ENCODE data around the gene NOMO2.
"Not testable (repeated sequence)": the region's sequence is repeated elsewhere in the genome, so short reads cannot be mapped to it uniquely, and the experiment has no call there.

Gene NOMO2

GRCh38 chr16:18573887-18574286 is 12.0 kb upstream of the NOMO2 start:
- not testable (repeated sequence) for DNase-seq

DNA sequence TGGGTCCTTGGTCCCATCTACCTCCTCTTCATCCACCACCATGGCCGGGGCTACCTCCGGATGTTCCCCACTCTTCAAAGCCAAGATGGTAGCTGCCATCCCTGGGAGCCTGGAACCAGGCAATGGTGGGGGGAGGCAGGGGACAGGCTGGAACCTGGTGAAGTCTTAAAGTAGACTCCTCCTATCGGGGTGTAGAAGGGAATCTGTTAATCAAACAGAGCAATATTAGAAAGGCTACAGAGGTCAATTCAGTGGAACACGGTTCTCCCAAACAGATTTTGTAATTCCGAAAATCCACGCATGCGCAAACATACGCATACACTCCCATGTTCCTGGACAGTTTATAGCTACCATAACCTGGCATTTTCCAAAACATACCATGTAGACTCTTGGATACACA is 11.1 kb upstream of the NOMO2 start:
- not testable (repeated sequence) for DNase-seq

GRCh38 chr16:18571307-18571850 is 9.5 kb upstream of the NOMO2 start:
- not testable (repeated sequence) for DNase-seq

GRCh38 chr16:18570529-18571306 is 8.8 kb upstream of the NOMO2 start:
- not testable (repeated sequence) for DNase-seq

DNA sequence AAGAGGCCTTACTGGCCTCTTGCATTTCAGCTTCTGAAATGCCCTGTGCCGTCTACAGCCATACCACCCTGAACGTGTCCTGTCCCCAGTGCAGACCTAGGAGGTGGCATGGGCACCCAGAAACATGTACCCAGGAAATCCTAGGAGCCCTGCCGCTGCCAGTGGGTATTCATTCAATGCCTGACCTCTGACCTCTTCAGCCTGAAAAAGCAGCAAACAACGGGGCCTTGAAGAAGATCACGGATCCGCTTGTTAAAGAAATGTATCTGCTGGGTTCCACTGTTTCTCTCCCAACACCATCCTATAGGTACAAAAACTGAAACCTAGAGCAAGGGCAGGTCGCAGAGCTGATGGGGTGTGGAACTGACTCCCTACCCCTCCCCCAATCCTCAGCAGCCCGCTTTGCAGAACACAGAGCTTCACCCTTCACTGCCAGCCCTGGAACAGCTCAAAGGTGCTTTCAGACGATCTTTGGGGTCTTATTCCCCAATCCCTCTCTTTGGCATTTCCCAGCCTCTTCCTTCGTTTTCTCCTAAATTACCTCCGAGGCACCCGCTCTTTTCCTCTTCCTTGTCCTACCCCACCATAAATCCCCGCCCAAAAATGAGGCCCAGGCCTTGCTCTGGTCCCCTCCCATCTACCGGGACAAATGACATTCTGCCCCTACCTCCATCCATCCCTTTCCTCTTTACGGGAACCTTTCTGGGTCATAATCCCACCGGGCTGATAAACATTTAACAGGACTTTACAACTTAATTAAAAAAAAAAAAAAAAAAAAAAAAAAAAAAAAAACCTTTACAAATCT is 1.3 kb downstream of the NOMO2 start:
- DNase-seq: not testable (repeated sequence)

- DNase-seq: not testable (repeated sequence)
These were observed 8.2 kb downstream of the NOMO2 start for GRCh38 chr16:18553671-18554070.

DNA sequence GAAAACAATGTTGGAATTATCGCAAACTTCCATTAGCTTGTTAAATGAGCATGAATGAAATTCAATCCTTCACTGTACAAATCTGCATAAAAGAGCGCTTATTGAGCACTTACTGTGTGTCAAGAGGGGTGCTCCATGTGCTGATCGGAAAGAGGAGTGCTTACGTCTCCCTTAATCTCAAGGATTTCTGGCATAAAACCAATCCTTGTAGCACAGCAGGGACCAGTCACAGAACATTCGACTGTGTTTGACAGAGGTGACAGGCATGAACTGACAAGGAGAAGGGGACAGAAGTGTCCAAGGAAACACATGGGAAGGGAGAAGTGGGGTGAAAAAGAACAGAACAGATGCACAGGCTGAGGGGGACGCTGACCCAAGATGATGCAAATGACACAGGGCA is 14.5 kb downstream of the NOMO2 start:
- not testable (repeated sequence) for DNase-seq

DNA sequence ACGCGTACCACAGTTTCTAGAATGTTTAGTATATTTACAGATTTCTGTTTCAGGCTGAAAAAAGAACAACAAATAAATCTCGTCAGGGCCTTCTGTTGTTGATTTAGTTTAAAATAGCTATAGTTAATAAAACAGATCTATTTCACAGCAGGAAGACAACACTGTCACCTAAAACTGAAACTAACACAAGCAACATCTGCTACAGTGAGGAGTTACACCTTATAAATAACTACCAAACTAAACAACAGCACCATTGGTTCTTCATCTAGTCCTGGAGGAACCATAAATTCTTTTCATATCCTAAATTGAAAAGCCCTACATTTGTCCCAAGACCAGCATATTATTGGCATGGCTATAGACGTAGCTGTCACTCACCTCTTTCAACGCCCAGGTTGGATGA is 15.0 kb downstream of the NOMO2 start:
- DNase-seq: not testable (repeated sequence)

- not testable (repeated sequence) for DNase-seq
These were observed 17.4 kb downstream of the NOMO2 start for GRCh38 chr16:18544232-18545081.

GRCh38 chr16:18541912-18542311 is 20.0 kb downstream of the NOMO2 start:
- not testable (repeated sequence) for DNase-seq

DNA sequence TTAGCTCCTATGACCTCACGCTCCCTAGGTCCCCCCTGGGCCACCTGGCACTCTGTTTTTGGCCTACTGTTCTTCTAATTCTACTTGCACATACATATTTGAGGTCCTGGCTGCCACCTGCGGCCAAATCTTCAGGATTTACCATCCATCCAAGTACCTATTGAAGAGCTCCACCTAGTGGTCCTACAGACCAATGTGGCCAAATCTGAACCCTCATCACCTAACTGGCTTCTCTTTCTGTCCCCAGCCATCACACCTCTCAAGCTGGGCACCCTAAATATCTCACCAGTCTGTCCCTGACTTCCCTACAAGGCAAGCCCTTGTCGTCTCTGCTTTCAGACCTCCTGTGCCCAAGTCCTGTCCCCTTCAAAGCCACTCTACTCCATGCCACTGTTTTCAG is 24.9 kb downstream of the NOMO2 start:
- not testable (repeated sequence) for DNase-seq

- DNase-seq: not testable (repeated sequence)
These were observed 26.3 kb downstream of the NOMO2 start for GRCh38 chr16:18535519-18536168.

DNA sequence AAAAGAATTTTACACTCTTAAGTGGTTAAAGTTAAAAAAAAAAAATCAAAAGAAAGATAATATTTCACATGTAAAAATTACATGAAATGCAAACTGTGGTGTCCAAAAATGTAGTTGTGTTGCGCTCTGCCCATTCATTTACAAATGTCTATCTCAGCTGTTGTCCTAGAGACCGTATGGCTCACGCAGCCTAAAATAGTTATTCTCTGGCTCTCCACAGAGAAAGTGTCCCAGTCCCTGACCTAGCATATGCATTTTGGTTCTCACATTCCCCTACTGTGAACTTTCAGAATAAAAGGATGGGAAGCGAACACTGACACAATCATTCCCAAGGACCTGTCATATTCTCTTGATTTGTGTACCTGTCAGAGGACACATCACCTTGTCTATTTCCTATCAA is 27.6 kb downstream of the NOMO2 start:
- DNase-seq: not testable (repeated sequence)

- DNase-seq: not testable (repeated sequence)
These were observed 30.6 kb downstream of the NOMO2 start for GRCh38 chr16:18531323-18531722.

DNA sequence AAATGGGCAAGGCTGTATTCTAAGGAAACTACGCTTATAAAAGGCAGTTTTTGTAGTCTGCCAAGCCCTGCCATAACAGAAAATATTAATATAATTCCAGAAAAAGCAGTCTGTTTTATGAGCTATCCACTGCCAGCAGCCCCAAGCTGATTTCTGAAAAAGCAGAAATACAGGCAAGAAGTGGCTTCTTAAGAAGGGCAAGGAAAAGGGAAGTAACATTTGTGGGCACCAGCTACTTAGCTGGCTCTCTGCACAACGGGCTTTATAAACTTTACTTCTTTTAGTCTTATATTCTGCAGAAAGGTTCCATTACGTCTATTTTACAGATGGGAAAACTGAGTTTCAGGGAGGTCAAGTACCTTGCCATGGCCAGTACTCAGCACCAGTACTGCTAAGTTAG is 31.6 kb downstream of the NOMO2 start:
- DNase-seq: not testable (repeated sequence)

GRCh38 chr16:18526547-18526946 is 35.4 kb downstream of the NOMO2 start:
- DNase-seq: not testable (repeated sequence)

DNA sequence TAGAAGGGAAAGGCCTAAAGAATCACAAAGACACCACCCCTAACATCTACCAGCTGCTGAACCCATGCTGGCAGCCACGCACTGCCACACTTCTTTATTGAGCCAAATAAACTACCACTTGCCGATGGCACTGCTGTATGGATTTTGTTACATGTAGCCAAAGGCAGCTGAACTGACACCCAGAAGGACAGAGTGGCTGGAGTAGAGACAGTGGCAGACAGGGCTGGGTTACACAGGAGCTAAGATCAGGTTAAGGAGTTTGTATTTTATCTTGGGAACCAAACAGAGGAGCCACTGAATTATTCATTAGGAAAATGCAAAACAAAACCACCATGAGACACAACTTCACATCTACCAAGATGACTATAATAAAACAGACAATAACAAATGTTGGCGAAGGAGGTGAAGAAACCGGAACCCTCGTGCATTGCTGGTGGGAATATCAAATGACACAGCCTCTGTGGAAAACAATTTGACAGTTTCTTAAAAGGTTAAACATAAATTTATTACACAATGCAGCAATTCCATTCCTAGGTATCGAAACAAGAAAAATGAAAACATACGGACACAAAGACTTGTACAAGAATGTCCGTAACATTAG is 35.9 kb downstream of the NOMO2 start:
- not testable (repeated sequence) for DNase-seq

DNA sequence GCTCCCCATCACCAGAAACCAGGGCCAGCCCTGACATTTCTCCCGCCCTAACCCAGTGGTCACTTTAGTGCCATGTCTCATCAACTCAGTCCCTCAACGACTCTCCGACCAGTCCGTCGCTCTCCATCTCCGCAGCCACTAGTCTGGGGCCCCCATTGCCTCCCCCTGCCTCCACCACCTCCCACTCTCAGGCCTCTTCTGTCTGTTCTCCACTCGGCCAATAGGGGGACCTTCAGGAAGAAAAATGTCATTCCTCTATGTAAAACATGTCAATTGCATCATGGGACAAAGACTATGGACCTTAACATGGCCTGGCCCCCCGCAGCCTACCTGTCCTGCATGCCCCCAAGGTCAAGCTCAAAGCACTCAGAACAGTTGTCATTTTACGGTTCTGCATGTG is 39.3 kb downstream of the NOMO2 start:
- DNase-seq: not testable (repeated sequence)

DNA sequence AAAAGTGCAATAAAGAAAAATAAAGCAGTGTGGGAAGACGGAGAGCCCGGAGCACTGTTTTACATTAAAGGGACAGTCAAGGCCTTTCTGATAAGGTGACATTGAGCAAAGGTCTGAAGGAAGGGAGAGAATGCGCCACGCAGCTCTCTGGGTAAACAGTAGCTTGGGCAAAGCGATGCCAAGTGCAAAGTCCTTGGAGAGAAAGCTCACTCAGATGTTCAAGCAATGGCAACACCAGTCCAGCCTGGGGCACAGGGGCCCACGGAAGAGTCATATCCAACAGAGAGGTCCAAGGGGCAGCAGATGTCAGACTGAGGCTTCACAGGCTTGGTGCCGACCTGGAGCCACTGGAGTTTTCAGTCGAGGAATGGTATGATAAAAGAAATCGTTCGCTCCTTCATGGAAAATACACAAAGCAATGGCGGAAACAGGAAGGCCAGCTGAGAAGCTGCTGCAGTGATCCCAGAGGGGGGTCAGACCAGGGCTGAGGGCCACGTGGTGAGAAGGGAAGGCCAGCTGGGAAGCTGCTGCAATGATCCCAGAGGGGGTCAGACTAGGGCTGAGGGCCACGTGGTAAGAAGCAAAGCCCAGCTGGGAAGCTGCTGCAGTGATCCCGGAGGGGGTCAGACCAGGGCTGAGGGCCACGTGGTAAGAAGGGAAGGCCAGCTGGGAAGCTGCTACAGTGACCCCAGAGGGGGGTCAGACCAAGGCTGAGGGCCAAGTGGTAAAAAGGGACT is 40.3 kb downstream of the NOMO2 start:
- DNase-seq: not testable (repeated sequence)

GRCh38 chr16:18518536-18519283 is 43.2 kb downstream of the NOMO2 start:
- not testable (repeated sequence) for DNase-seq

All from activated T-cell treated with anti-CD3 and anti-CD28 coated beads, Interleukin-2, amount 50 U/mL, for 48 hours (primary cell).